Fibroblast of villous mesenchyme (primary cell): ENCODE data around the gene KCNH1. TPM values are rescaled to one million over a fixed set of nuclear protein-coding genes. Genes with fewer than 3 reads are reported as not detected.
"Not testable (repeated sequence)": the region's sequence is repeated elsewhere in the genome, so short reads cannot be mapped to it uniquely, and the experiment has no call there.

Source experiments
- DNase-seq: peaks from one replicate; pipeline ENCODE4 v3.0.0-alpha.2; 2010; ENCODE audit warnings: low read depth
- H3K4me3 ChIP-seq: 2 replicates; pipeline ENCODE4 v1.5.1; 2011; ENCODE audit warnings: low read depth, mild to moderate bottlenecking, low read length
- CTCF ChIP-seq: IDR thresholded peaks from 2 replicates; pipeline ENCODE4 v1.5.1; 2012; ENCODE audit warnings: low read depth, mild to moderate bottlenecking, low read length; ENCODE audit not compliant: insufficient read depth
- total RNA-seq: library from RNA; depleted of rRNA; stranded (reverse); fragments of >200 nt; gene quantifications from 2 replicates; pipeline ENCODE4 v1.2.3, GENCODE V29; 2012

The KCNH1 gene
- total RNA-seq, 1 donor = 11.2 TPM

- no peak for TF ChIP-seq CTCF
- DNase-seq = peak; percentile 34
Observed at GRCh38 chr1:211017075-211017718, 116.8 kb downstream of the KCNH1 start.

GRCh38 chr1:211014275-211014674 lies 119.7 kb downstream of the KCNH1 start:
- H3K4me3 ChIP-seq = no peak overlapping the region
- no peak for DNase-seq
- TF ChIP-seq CTCF = no peak

More at GRCh38 chr1:211017075-211017718, 116.8 kb downstream of the KCNH1 start:
- H3K4me3 ChIP-seq = no peak overlapping the region

DNA sequence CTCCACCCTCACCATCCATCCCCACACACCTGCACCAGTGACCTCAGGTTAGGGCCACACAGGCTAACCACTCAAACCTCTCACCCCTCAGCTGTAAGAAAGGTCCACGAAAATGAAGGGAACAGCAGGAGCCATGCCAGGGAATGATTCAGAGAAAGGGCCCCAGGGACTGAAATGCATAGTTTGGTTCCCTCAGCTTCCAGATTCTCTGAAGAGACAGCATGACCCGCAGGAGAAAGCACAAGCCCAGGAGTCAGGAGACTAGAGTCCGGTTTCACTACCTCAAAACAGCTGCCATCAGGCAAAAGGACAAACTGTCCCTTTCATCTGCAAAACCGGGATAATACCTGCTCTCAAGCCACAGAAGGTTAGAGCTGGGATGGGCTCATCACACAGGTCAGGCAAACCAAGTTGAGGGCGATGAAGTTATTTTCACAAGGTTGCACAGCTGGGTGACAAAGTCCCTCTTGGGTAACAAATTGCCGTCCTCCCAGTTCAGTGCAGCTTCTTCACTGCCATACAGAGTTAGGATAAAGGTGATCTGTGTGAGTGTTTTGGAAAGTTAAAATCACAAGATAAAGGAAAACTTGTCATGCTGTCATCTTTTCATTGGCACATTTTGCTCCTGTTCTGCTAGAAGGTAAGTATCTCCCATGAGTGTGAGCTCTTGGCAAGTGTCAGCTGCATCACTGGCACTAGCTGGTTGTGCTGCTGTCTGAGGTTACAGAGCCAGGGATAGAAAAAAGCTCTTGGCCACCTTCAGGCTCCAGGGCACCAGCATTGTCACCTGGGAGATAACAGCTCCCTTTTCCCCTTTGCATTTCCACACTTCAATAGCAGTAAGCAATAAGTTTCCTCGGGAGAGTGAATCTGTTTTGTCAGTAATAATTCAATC lies 120.4 kb downstream of the KCNH1 start:
- no peak for DNase-seq
- TF ChIP-seq CTCF = no peak
- no peak overlapping the region for H3K4me3 ChIP-seq

DNA sequence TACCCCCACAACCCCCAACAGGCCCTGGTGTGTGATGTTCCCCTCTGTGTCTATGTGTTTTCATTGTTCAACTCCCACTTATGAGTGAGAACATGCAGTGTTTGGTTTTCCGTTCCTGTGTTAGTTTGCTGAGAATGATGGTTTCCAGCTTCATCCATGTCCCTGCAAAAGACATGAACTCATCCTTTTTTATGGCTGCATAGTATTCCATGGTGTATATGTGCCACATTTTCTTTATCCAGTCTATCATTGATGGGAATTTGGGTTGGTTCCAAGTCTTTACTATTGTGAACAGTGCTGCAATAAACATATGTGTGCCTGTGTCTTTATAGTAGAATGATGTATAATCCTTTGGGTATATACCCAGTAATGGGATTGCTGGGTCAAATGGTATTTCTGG lies 122.8 kb downstream of the KCNH1 start:
- not testable (repeated sequence) for DNase-seq, H3K4me3 ChIP-seq

GRCh38 chr1:211009944-211010343 lies 124.0 kb downstream of the KCNH1 start:
- no peak for TF ChIP-seq CTCF
- H3K4me3 ChIP-seq = no peak overlapping the region
- no peak for DNase-seq

DNA sequence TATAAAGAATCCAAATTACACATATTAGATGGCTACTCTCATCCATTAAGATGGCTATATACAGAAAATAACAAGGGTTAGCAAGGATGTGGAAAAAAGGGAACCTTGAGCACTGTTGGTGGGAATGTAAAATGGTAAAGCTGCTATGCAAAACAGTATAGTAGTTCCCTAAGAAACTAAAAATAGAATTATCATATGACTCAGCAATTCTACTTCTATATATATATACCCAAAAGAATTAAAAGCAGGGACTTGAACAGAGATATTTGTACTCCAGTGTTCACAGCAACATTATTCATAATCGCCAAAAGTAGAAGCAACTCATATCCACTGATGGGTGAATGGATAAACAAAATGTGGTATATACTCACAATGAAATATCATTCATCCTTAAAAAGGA lies 126.1 kb downstream of the KCNH1 start:
- no peak for TF ChIP-seq CTCF
- DNase-seq = no peak
- no peak overlapping the region for H3K4me3 ChIP-seq

DNA sequence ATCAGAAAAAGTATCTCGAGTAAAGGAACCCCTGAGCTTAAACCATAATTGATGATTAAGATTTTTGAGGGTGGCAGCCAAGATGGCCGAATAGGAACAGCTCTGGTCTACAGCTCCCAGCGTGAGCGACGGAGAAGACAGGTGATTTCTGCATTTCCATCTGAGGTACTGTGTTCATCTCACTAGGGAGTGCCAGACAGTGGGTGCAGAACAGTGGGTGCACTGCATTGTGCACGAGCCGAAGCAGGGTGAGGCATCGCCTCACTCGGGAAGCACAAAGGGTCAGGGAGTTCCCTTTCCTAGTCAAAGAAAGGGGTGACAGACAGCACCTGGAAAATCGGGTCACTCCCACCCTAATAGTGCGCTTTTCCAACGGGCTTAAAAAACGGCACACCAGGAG lies 138.0 kb downstream of the KCNH1 start:
- not testable (repeated sequence) for DNase-seq, H3K4me3 ChIP-seq
